Adipocyte (in vitro differentiated cells): ENCODE data around the gene CC2D1A.

Experiments used
- DNase-seq: peaks from one replicate; pipeline ENCODE4 v3.0.0-alpha.2; 2015; ENCODE audit warnings: low read depth
- H3K27me3 ChIP-seq: replicated peaks from 2 replicates; pipeline ENCODE4 v1.7.0; 2013; ENCODE audit warnings: mild to moderate bottlenecking, low read length, moderate library complexity; ENCODE audit not compliant: control insufficient read depth, insufficient read depth
- H3K36me3 ChIP-seq: 2 replicates; pipeline ENCODE4 v1.7.0; 2013; ENCODE audit warnings: low read length, mild to moderate bottlenecking, moderate library complexity; ENCODE audit not compliant: control insufficient read depth, insufficient read depth, severe bottlenecking
- H3K4me1 ChIP-seq: 2 replicates; pipeline ENCODE4 v1.7.0; 2013; ENCODE audit warnings: mild to moderate bottlenecking, low read length, moderate library complexity; ENCODE audit not compliant: control insufficient read depth, insufficient read depth
- H3K4me3 ChIP-seq: 2 replicates; pipeline ENCODE4 v1.7.0; 2013; ENCODE audit warnings: mild to moderate bottlenecking, low read length, moderate library complexity
- H3K9ac ChIP-seq: 2 replicates; pipeline ENCODE4 v1.7.0; 2013; ENCODE audit warnings: mild to moderate bottlenecking, low read length, moderate library complexity
- H3K9me3 ChIP-seq: 2 replicates; pipeline ENCODE4 v1.7.0; 2013; ENCODE audit warnings: mild to moderate bottlenecking, low read length, moderate library complexity; ENCODE audit not compliant: control insufficient read depth

CC2D1A gene

DNA sequence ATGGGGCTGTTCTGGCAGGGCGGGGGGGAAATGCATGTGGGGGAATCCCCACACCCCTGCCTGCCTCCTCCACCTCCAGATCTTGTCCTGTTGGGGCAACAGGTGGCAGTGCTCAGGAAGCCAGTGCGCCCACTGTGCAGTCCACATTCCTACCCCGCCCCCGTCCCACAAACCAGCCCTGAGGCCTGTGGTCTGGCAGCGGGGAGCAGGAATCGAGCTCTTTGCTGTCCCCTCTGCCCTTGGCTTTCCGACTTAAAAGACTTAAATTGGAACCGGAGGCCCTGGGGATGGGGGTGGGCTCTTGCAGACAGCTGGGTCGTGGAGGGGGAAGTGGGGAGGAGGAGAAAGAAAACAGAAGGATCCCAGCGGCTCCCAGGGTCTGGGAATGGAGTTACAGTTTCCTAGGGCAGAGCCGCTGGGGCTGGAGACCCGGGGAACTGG is 24.7 kb upstream of the CC2D1A start:
- Histone ChIP-seq H3K9me3 (no peaks in the 10 kb centered on the region), H3K27me3 (peaks cover 8% of the 10 kb centered on the region)
- DNase-seq = no peak

DNA sequence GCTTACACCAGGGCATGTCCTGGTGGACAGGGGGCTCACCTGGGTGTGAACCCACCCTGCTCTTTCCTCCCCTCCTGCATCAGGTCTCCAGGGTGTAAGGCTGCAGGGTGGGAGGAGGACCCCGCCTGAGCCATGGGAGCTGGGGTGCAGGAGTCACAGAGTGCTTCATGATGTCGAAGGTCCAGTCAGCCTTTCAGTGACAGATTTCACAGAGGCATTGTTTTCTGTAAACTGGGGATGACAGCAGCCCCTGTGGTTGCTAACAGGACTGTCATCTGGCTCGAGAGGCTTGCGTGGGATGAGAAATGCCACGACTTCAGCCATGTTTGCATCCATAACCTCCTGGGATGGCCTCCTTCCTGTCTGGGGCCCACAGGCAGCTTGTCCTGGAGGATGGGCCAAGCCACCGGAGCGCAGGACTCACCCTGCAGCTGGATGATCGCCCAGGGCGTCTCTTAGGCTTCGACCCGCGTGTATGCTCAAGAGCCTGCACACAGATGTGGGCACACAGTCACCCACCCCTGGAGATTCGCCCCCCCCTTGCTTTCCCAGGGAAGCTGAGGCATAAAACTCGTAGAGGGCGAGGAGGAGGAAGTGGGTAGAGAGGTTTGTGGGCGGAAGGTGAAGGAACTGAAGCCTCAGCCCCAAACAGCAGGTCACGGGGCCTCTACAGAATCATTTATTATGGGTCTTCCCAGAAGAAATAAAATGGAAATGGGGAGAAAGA is 24.1 kb upstream of the CC2D1A start:
- no peak for DNase-seq
- Histone ChIP-seq H3K9ac (no peak overlapping the region), H3K4me3 (no peak overlapping the region), H3K9me3 (no peaks in the 10 kb centered on the region), H3K36me3 (no peaks in the 10 kb centered on the region), H3K4me1 (peaks cover 11% of the 10 kb centered on the region), H3K27me3 (peaks cover 8% of the 10 kb centered on the region)

More for the DNA sequence above, 24.7 kb upstream of the CC2D1A start:
- H3K4me3 ChIP-seq = no peak overlapping the region
- no peaks in the 10 kb centered on the region for H3K36me3 ChIP-seq
- H3K9ac ChIP-seq = no peak overlapping the region
- H3K4me1 ChIP-seq = peaks cover 11% of the 10 kb centered on the region

DNA sequence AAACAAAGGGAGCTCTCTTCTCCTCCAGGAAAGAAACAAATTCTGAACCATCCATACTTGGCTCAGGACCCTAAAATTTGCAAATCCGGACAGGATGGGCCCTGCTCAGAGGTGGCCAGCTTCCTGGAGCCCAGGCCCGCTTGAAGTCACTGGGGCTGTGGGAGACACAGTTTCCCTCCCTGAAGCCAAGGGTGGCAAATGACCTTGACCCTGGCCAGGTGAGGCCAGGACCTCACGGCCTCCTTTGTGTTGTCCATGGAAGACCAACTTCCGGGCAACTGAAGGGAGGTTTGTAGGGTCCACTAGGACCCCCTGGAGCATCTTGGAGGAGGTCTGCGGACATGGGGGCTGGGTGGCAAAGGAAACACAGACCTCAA is 23.6 kb upstream of the CC2D1A start:
- Histone ChIP-seq H3K9me3 (no peaks in the 10 kb centered on the region), H3K36me3 (no peaks in the 10 kb centered on the region), H3K4me3 (no peak overlapping the region), H3K27me3 (peaks cover 8% of the 10 kb centered on the region), H3K9ac (no peak overlapping the region), H3K4me1 (peaks cover 15% of the 10 kb centered on the region)
- no peak for DNase-seq

DNA sequence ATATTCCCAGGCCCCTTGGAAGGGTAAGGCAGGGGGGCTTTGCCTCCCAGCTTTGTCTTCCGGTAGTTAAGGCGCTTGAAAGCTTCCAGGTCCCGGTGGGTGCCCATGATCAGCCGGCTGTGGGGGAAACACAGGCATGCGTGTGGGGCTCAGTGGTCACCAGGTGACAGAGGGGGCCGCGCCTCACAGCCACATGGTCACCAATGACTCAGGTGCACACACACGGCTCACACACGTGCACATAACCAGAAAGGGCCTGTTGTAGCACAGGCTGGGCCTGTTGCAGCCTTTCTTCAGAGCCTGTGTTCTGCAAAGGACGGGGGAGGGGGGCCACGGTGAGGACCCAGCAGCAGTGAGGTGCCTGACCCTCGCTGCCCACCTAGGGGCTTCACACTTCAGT is 23.2 kb upstream of the CC2D1A start:
- H3K27me3 ChIP-seq = peaks cover 8% of the 10 kb centered on the region
- H3K36me3 ChIP-seq = no peaks in the 10 kb centered on the region
- no peaks in the 10 kb centered on the region for H3K9me3 ChIP-seq
- DNase-seq = no peak
- H3K4me3 ChIP-seq = no peak overlapping the region
- no peak overlapping the region for H3K9ac ChIP-seq
- H3K4me1 ChIP-seq = peaks cover 16% of the 10 kb centered on the region

DNA sequence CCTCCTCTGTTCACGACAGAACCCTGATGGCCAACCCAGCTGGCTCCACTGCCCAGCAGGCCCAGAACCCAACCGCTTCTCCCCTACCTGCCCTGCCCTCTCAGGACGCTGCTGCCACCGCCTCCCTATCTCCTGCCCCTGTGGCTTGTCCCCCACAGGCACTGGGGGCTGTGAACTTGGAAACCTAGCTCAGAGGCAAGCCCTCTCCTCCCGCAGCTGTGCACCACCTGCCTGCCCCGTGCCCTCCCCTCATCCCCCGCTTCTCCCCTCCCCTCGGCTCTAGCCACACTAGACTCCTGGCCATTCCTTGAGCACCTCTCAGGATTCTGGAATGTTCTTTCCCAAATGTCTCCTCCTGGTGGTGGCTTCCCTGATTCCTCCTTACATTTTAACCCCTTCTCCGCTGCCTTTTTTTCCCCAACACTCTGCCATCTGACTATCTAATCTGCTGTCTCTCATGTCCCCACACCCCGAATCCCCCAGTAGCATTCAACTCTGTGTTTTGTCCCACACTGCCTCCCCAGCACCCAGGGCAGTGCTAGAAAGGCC is 22.4 kb upstream of the CC2D1A start:
- Histone ChIP-seq H3K36me3 (no peaks in the 10 kb centered on the region), H3K4me1 (peaks cover 16% of the 10 kb centered on the region), H3K9ac (no peak overlapping the region), H3K9me3 (no peaks in the 10 kb centered on the region), H3K4me3 (no peak overlapping the region), H3K27me3 (peaks cover 8% of the 10 kb centered on the region)
- DNase-seq = no peak

DNA sequence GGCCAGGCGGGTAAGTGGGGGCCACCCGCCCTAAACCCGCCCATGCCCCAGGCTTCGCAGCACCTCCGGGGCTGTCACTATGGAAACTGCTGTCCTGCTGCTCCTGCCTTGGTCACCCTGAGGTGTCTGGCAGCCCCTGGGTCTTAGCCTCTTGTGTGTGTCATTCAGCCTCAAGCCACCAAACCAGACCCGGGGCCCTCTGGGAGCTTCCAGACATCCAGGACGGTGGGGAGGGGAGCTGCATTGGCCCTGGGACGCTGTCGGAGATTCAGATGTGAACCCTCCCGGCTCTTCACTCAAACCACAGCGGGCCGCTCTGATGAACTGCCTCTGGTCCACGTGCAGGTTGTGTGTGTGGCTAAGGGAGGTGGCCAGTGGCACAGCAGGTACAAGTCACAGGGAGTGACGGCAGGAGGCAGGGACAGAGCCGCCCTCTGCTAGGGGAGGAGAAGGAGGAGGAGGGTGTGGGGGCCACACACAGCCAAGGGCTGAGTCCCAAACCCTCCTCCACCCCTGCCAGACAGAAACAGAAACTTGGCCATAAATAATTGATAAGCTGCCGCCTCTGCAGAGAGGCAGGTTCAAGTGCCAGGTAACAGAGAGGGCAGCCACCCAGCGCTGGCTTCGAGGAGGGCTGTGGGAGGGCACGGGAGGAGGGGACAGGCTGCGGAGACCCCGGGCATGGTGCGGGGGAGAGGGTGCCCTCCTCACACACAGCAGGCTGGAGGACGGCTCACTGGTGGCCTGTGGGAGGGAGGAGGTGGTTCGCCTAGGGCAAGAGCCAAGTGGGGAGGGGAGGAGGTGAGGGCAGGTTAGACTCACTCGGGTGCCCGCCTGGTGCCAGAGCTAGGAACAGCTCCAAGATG is 21.0 kb upstream of the CC2D1A start:
- Histone ChIP-seq H3K36me3 (no peaks in the 10 kb centered on the region), H3K9ac (no peak overlapping the region), H3K4me1 (peaks cover 16% of the 10 kb centered on the region), H3K27me3 (peaks cover 8% of the 10 kb centered on the region), H3K4me3 (no peak overlapping the region), H3K9me3 (no peaks in the 10 kb centered on the region)
- DNase-seq = no peak

DNA sequence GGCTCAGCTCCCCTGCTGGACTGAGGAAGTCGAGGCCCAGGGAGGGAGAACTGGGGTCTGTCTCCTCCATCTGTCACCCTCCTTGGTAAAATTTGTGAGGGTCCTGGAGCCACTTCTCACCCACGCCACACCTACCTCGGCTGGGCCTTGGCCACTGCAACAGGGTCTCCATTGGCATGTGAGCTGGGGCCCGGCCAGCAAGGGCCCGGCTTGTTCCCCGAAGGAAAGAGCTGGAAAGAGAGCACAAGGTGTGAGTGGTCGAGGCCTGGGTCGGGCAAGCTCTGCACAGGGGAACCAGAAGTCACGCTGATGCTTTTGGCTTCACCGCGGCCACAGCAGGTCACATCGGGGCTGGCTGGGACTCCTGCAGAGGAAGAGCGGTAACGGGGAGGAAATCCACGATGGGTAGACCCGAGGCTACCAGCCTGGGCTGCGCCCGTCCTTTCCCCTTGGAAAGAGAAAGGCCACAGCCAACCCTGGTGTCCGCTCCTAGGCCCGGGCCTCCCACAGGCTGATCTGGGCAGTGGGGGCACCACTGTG is 20.1 kb upstream of the CC2D1A start:
- H3K36me3 ChIP-seq = no peaks in the 10 kb centered on the region
- peaks cover 10% of the 10 kb centered on the region for H3K4me1 ChIP-seq
- H3K9ac ChIP-seq = no peak overlapping the region
- H3K27me3 ChIP-seq = peaks cover 8% of the 10 kb centered on the region
- no peak for DNase-seq
- H3K4me3 ChIP-seq = no peak overlapping the region
- no peaks in the 10 kb centered on the region for H3K9me3 ChIP-seq

DNA sequence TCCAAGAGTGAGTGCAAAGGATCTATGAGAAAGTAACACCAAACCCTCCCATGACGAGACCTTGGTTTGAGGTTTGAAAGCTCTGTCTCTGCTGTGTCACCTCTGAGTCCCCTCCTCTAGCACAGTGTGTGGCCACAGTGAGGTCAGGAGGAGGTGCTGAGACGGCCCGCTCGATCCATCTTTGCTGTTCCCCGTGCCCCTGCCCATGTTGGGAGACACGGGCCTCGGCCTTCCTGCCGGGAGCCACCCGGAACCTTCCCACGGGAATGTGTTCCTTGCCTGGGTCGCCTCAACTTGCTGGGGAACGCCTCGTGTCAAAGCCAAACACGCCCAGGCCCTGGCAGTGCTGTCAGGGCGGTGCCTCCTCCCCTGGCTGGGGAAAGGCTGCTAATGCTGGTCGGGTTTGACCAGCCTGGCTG is 19.0 kb upstream of the CC2D1A start:
- Histone ChIP-seq H3K4me3 (no peak overlapping the region), H3K4me1 (peaks cover 6% of the 10 kb centered on the region), H3K27me3 (peaks cover 8% of the 10 kb centered on the region), H3K9me3 (no peaks in the 10 kb centered on the region), H3K36me3 (no peaks in the 10 kb centered on the region), H3K9ac (no peak overlapping the region)
- no peak for DNase-seq

DNA sequence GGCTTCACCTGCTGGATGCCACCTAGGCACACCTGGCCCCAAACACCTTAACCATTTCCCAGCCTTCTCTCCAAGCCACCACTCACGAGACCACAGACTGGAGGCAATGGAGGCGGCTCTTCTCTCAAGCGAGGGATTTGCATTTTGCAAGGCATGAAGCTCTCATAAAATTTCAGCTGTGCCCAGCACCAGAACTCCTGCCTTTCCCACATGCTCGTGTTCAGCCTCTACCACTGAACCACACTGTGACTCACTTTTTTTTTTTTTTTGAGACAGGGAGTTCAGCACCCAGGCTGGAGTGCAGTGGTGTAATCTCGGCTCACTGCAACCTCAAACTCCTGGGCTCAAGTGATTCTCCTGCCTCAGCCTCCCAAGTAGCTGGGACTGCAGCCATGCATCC is 18.5 kb upstream of the CC2D1A start:
- Histone ChIP-seq H3K36me3 (no peaks in the 10 kb centered on the region), H3K4me1 (peaks cover 5% of the 10 kb centered on the region), H3K9me3 (no peaks in the 10 kb centered on the region), H3K9ac (no peak overlapping the region), H3K27me3 (peaks cover 8% of the 10 kb centered on the region), H3K4me3 (no peak overlapping the region)
- no peak for DNase-seq

DNA sequence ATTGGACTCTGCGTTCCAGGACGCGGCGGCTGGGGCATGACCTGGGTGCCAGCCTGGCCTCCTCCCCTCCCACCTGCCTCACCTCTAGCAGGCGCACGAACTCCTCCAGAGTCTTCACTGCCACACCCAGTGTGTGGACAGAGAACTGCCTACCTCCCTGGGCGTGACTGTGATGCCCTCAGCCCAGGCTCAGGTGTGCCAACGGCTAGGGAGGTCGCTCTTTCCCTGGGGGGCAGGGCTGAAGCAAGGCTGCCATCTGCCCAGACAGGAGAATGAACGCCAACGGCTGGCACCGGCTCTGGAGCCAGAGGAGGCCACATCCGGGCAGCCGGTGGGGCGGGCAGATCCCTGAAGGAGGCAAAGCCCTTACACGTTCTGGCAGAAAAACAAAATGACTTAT is 17.7 kb upstream of the CC2D1A start:
- no peak overlapping the region for H3K4me3 ChIP-seq
- peaks cover 5% of the 10 kb centered on the region for H3K4me1 ChIP-seq
- no peak for DNase-seq
- no peaks in the 10 kb centered on the region for H3K36me3 ChIP-seq
- H3K9me3 ChIP-seq = no peaks in the 10 kb centered on the region
- H3K27me3 ChIP-seq = peaks cover 8% of the 10 kb centered on the region
- no peak overlapping the region for H3K9ac ChIP-seq

DNA sequence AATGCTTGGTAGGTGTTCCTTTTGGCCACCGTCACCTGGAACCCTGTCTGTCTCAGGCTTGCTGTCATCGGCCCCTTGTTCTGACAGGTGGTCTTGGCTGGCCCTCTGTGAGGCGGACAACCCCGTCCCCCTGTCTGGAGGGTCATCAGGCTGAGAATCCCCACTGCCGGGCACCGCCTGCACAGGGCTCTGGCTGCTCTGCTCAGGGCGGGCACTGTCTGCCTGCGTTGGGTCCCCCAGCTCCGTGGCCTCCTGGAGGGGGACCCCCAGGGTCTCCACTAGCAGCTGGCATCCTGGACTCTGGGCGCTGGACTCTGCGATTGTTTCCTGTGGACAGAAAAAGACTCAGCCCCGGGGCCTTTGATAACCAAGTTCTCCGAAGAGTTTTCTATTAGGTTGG is 15.9 kb upstream of the CC2D1A start:
- H3K27me3 ChIP-seq = peaks cover 2% of the 10 kb centered on the region
- no peaks in the 10 kb centered on the region for H3K9me3 ChIP-seq
- H3K9ac ChIP-seq = no peak overlapping the region
- no peak overlapping the region for H3K4me3 ChIP-seq
- DNase-seq = no peak
- no peaks in the 10 kb centered on the region for H3K36me3 ChIP-seq
- peaks cover 5% of the 10 kb centered on the region for H3K4me1 ChIP-seq
